ENCODE data around the gene GPR68.

- no peak for TF ChIP-seq CEBPB (IDR thresholded peaks at IDR 0.05)
- no peak for TF ChIP-seq CTCF (IDR thresholded peaks at IDR 0.05)
- no peak for TF ChIP-seq JUNB (IDR thresholded peaks at IDR 0.05)
- no peak for TF ChIP-seq CBX2 (IDR thresholded peaks at IDR 0.05; ENCODE audit: borderline replicate concordance, low read depth)
- TF ChIP-seq POLR2A (IDR thresholded peaks at IDR 0.05; ENCODE audit: low read length), result no peak
- no peak for TF ChIP-seq BCL3 (IDR thresholded peaks at IDR 0.05)
- TF ChIP-seq MYC (IDR thresholded peaks at IDR 0.05; ENCODE audit: borderline replicate concordance, low read length), result no peak
- no peak for TF ChIP-seq POLR2AphosphoS2 (conservative IDR thresholded peaks at IDR 0.05; ENCODE audit: low read length)
- no peak for TF ChIP-seq MAZ (IDR thresholded peaks at IDR 0.05; ENCODE audit: borderline replicate concordance, low read depth, low read length)
- no peak for TF ChIP-seq HEYL (CRISPR knock-in tag; IDR thresholded peaks at IDR 0.05)
- no peak for TF ChIP-seq TFCP2L1 (CRISPR knock-in tag; IDR thresholded peaks at IDR 0.05)
- TF ChIP-seq CHD2 (IDR thresholded peaks at IDR 0.05; ENCODE audit: low read length, partially characterized antibody), result no peak
Measured at GRCh38 chr14:91227183-91227628, 17.3 kb downstream of the GPR68 start.
